Common myeloid progenitor, CD34-positive (primary cell): ENCODE measurements around the gene SAMD4B.

Experiments used
- CTCF ChIA-PET: fragments of 350-600 bp; sonication (Branson Sonifier 250); formaldehyde crosslinking; loops from one replicate; lab custom pipeline; 2021; ENCODE audit warnings: antibody characterized with exemption; lab: Charles Lee
- POLR2A ChIA-PET: fragments of 350-600 bp; sonication (Branson Sonifier 250); formaldehyde crosslinking; loops from one replicate; lab custom pipeline; 2021; ENCODE audit warnings: antibody characterized with exemption; lab: Charles Lee
- DNase-seq, 3 donors: peaks; one replicate each; pipeline versions ENCODE4 v3.0.0 to v3.0.0-alpha.2; 2013
- H3K27ac ChIP-seq, 2 experiments: 1 replicate in 1 of 2; 2 replicates in 1 of 2; pipeline ENCODE4 v1.7.0; 2013; ENCODE audit warnings: inconsistent platforms in 2 of 2, low read length in 2 of 2, mild to moderate bottlenecking in 2 of 2, low read depth in 1 of 2, moderate library complexity in 1 of 2; ENCODE audit not compliant: severe bottlenecking in 2 of 2, insufficient read depth in 1 of 2, poor library complexity in 1 of 2
- H3K27me3 ChIP-seq, 5 experiments: replicated peaks in 2 of 5; 1 replicate in 3 of 5; 2 replicates in 2 of 5; pipeline versions ENCODE4 v1.6.1 to v1.7.0; 2013; ENCODE audit warnings: low read length in 4 of 5, mild to moderate bottlenecking in 2 of 5, moderate library complexity in 2 of 5, inconsistent platforms in 1 of 5; ENCODE audit not compliant: insufficient read depth in 5 of 5, control insufficient read depth in 4 of 5
- H3K36me3 ChIP-seq, 4 experiments: 1 replicate in 2 of 4; 2 replicates in 2 of 4; pipeline versions ENCODE4 v1.6.1 to v1.7.0; 2013; ENCODE audit warnings: low read length in 3 of 4, control low read depth in 1 of 4, mild to moderate bottlenecking in 1 of 4; ENCODE audit not compliant: control insufficient read depth in 4 of 4, insufficient read depth in 4 of 4
- H3K4me1 ChIP-seq, 4 experiments: 1 replicate in 3 of 4; 2 replicates in 1 of 4; pipeline versions ENCODE4 v1.6.1 to v1.7.1; 2013; ENCODE audit warnings: low read length in 3 of 4, mild to moderate bottlenecking in 3 of 4, control low read depth in 1 of 4, inconsistent platforms in 1 of 4, moderate library complexity in 1 of 4; ENCODE audit not compliant: control insufficient read depth in 4 of 4, insufficient read depth in 4 of 4; ENCODE audit errors: control extremely low read depth in 1 of 4
- H3K4me3 ChIP-seq, 7 experiments: 1 replicate in 4 of 7; 2 replicates in 3 of 7; pipeline versions ENCODE4 v1.5.1 to v1.7.0; 2013; ENCODE audit warnings: mild to moderate bottlenecking in 7 of 7, low read length in 6 of 7, moderate library complexity in 6 of 7, inconsistent platforms in 2 of 7, low read depth in 2 of 7, control low read depth in 1 of 7; ENCODE audit not compliant: insufficient read depth in 4 of 7, control insufficient read depth in 1 of 7; ENCODE audit errors: extremely low read depth in 1 of 7
- H3K9me3 ChIP-seq, 5 experiments: 1 replicate in 4 of 5; 2 replicates in 1 of 5; pipeline versions ENCODE4 v1.6.1 to v1.7.1; 2013; ENCODE audit warnings: low read length in 4 of 5, mild to moderate bottlenecking in 2 of 5, inconsistent platforms in 1 of 5, low read depth in 1 of 5, moderate library complexity in 1 of 5; ENCODE audit not compliant: control insufficient read depth in 4 of 5, insufficient read depth in 2 of 5; ENCODE audit errors: control extremely low read depth in 1 of 5
- WGBS: methylation state at CpG from one replicate; pipeline ENCODE4 v1.1.5; 2013; ENCODE audit not compliant: insufficient coverage; 5-methylcytosine and 5-hydroxymethylcytosine counted together

Gene SAMD4B

DNA sequence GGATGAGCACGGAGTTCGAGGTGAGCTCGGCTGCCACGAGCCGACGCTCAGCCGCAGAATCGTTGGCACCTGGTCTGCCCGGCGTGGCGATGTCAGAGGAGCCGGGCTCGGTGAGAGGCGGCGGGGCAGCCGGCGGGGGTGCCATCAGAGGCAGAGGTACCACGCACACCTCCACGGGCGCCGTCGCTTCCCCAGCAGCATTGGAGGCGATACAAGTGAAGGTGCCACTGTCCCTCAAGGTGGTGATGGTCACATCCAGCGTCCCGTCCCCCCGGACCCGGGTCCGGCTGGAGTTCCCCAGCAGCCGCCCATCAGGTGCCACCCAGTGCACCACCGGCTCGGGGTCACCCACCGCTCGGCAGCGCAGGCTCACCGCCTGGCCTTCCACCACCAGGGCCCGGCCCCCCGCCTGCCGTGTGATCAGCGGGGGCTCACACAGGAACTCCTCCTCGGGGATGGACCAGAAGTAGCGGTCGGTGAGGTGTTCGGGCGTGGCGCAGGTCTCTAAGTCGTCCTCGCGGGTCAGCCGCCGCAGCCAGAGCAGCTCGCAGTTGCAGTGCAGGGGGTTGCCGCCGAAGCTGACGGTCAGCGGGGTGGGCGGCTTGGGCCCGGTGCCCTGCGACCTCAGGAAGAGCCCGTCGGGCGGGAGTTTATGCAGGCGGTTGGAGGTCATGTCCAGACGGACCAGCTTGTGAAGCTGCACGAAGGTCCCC is 28.0 kb upstream of the SAMD4B start:
- ChIA-PET POLR2A (no interaction called here), CTCF (interaction anchor here (0.6 to 2.9 kb wide), 2 partner anchors 13 to 86 kb away, joined by 3 to 9 read pairs; no protein-coding TSS in a partner anchor)
- Histone ChIP-seq H3K36me3 (peaks cover 9 to 48% (median 37%) of the 10 kb centered on the region in 4 experiments), H3K27me3 (no peaks in the 10 kb centered on the region), H3K27ac (no peak overlapping the region), H3K4me3 (no peak overlapping the region), H3K4me1 (peaks cover 0 to 8% (median 0%) of the 10 kb centered on the region in 4 experiments), H3K9me3 (no peaks in the 10 kb centered on the region)
- 98% methylated on average over 54 of the region's 64 CpGs for WGBS
- DNase-seq: no peak

DNA sequence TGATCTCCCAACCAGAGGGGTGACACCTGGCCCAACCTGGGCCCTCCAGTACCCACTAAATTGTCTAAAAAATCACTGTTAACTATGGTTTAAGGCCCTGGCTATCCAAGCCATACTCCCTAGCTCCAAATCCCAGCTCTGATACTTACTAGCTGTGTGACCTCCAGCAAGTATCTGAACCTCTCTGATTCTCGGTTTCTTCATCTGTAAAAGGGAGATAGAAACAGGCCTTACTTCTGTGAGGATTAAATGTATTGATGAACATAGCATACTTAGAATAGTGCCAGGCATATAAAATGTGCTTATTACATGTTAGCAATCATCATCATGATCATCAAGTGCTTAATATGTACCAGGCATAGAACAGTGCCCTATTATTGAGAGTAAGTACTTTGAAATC is 26.3 kb upstream of the SAMD4B start:
- Histone ChIP-seq H3K9me3 (no peaks in the 10 kb centered on the region), H3K36me3 (peaks cover 9 to 45% (median 34%) of the 10 kb centered on the region in 4 experiments), H3K27me3 (no peaks in the 10 kb centered on the region), H3K27ac (no peak overlapping the region), H3K4me3 (no peak overlapping the region), H3K4me1 (peaks cover 0 to 15% (median 11%) of the 10 kb centered on the region in 4 experiments)
- no CpG with 5 or more reads among the region's 1 CpG for WGBS
- POLR2A ChIA-PET: interaction anchor here (0.5 kb wide), 1 partner anchor 59 kb away, joined by 3 read pairs; no protein-coding TSS in a partner anchor
- CTCF ChIA-PET: interaction anchor here (0.8 to 2.9 kb wide), 3 partner anchors 11 to 60 kb away, joined by 3 to 9 read pairs (median 3); no protein-coding TSS in a partner anchor
- no peak for DNase-seq

DNA sequence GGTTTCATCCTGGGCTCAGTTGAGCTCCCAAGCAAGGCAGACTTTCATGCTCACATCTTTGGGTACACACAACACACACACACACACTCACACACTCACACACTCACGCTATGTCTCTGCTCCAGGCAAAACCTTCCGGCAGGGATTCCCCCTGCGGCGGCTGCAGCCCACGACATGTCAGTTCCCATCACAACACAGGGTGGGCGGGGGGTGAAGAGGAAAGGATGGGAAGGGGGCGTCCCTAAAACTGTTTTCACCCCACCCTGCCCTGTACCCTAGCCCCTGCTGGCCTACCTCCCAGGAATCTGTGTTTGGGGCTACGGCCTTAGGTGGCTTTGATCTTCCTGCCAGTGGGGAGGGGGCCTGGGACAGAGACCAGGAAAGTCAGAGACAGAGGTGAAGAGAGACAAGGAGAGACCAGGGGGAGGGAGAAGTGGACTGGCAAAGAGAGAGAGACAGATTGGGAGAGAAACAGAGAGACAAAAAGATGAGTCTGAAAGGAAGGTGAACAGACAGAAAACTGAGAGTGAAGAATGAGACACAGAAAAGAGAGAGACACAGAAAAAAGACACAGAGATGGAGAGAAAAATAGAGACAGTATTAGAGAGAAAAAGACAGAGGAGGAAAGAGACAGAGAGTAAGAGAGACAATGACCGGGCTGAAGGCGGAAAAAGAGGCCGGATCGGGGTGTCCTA is 25.4 kb upstream of the SAMD4B start:
- Histone ChIP-seq H3K36me3 (peaks cover 9 to 43% (median 32%) of the 10 kb centered on the region in 4 experiments), H3K27me3 (no peaks in the 10 kb centered on the region), H3K4me1 (peaks cover 0 to 18% (median 11%) of the 10 kb centered on the region in 4 experiments), H3K4me3 (no peak overlapping the region), H3K9me3 (no peaks in the 10 kb centered on the region), H3K27ac (no peak overlapping the region)
- POLR2A ChIA-PET: no interaction called here
- 89% methylated on average over 4 of the region's 12 CpGs for WGBS
- DNase-seq: no peak
- CTCF ChIA-PET: interaction anchor here (2.9 kb wide), 1 partner anchor 11 kb away, joined by 9 read pairs; no protein-coding TSS in a partner anchor

DNA sequence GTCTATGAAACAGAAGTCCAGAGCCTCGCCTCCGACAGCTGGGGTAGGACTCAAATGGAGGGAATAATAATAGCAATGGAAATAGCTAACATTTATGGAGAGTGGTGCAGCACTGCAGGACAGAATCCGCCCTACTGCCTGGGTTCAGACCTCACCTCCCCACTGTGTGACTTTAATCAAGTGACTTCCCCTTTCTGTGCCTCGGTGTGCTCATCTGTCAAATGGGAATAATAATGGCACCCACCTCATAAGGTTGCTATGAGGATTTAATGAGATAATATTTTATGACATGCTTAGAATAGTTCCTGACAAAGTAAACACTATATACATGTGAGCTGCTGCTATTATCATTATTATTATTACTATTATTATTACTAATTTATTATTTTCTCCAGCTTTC is 24.7 kb upstream of the SAMD4B start:
- DNase-seq: no peak
- WGBS: 96% methylated on average over 3 of the region's 4 CpGs
- Histone ChIP-seq H3K4me3 (no peak overlapping the region), H3K36me3 (peaks cover 9 to 38% (median 30%) of the 10 kb centered on the region in 4 experiments), H3K9me3 (no peaks in the 10 kb centered on the region), H3K27ac (no peak overlapping the region), H3K27me3 (no peaks in the 10 kb centered on the region), H3K4me1 (peaks cover 0 to 18% (median 11%) of the 10 kb centered on the region in 4 experiments)
- ChIA-PET CTCF (no interaction called here), POLR2A (no interaction called here)

DNA sequence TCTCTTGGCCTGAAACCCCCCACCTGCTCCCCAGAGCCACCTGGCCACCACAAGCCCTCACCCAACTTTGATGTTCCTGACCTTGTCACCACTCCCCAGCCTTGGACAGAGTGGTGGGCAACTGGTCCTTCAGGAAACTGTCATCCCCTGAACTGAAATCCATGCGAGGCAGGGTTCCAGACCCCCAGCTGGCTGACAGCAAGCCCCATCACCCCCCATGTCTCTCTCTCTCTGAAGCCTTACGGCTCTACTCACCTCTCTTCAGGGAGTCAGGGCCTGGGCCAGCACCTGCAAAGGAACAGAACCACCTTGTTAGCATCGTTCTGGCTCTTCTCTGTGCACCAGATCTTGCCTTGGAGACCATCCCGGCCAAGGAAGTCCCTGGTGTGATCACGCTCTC is 24.1 kb upstream of the SAMD4B start:
- Histone ChIP-seq H3K9me3 (no peaks in the 10 kb centered on the region), H3K27ac (no peak overlapping the region), H3K27me3 (no peaks in the 10 kb centered on the region), H3K4me1 (peaks cover 0 to 18% (median 11%) of the 10 kb centered on the region in 4 experiments), H3K36me3 (peaks cover 5 to 33% (median 25%) of the 10 kb centered on the region in 4 experiments), H3K4me3 (no peak overlapping the region)
- DNase-seq: no peak
- ChIA-PET CTCF (no interaction called here), POLR2A (no interaction called here)
- WGBS: 94% methylated on average over 4 of the region's 5 CpGs

DNA sequence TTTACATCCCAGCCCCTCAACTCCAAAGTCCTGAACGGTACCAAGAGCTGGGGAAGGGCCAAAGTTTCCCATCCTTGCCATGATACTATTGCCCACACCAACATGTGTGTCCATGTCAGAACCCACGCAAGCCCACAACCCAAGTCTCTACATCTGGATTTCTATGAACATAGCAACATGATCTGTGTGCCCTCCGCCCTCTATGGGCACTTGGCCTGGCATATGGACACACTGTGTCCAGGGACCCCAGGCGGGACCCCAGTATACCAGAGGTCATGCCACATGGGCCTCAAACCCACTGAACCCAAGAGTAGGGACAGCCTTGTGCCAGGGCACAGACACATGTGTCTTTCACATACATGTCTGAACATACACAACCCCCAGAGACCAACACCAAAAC is 23.5 kb upstream of the SAMD4B start:
- Histone ChIP-seq H3K27ac (no peak overlapping the region), H3K4me1 (peaks cover 0 to 18% (median 11%) of the 10 kb centered on the region in 4 experiments), H3K36me3 (peaks cover 3 to 29% (median 23%) of the 10 kb centered on the region in 4 experiments), H3K9me3 (no peaks in the 10 kb centered on the region), H3K4me3 (no peak overlapping the region), H3K27me3 (no peaks in the 10 kb centered on the region)
- no peak for DNase-seq
- WGBS: 99% methylated on average over 4 of the region's 4 CpGs
- ChIA-PET POLR2A (no interaction called here), CTCF (no interaction called here)
